WI38 (cell line): ENCODE data around the gene ATP4B.

Experiments
- H3K4me3 ChIP-seq: 2 replicates; pipeline ENCODE4 v1.5.1; 2011; ENCODE audit warnings: low read depth, mild to moderate bottlenecking, control low read depth, low read length
- CTCF ChIP-seq: IDR thresholded peaks from 2 replicates; pipeline ENCODE4 v1.5.1; 2012; ENCODE audit warnings: low read depth, mild to moderate bottlenecking, control low read depth, low read length

The ATP4B gene

GRCh38 chr13:113657851-113658741, at the start of gene ATP4B:
TSS of gene ATP4B (minus strand) at chr13:113658198. CDS start at chr13:113658144, 54 bp downstream.
- no peak within 1 kb of the TSS for H3K4me3 ChIP-seq
- TF ChIP-seq CTCF = no peak

- no peak for TF ChIP-seq CTCF
- no peak overlapping the region for H3K4me3 ChIP-seq
Observed at GRCh38 chr13:113672002-113672651, 14.1 kb upstream of the ATP4B start.

- TF ChIP-seq CTCF = no peak
Observed at GRCh38 chr13:113671066-113672001, 13.3 kb upstream of the ATP4B start.

GRCh38 chr13:113670541-113670940, 12.5 kb upstream of the ATP4B start:
- no peak overlapping the region for H3K4me3 ChIP-seq
- TF ChIP-seq CTCF = no peak

More at GRCh38 chr13:113671066-113672001, 13.3 kb upstream of the ATP4B start:
- no peak overlapping the region for H3K4me3 ChIP-seq

- no peak for TF ChIP-seq CTCF
- no peak overlapping the region for H3K4me3 ChIP-seq
Observed at GRCh38 chr13:113669755-113670341, 11.8 kb upstream of the ATP4B start.

GRCh38 chr13:113669231-113669754, 11.3 kb upstream of the ATP4B start:
- no peak overlapping the region for H3K4me3 ChIP-seq

More at GRCh38 chr13:113669231-113669754, 11.3 kb upstream of the ATP4B start:
- no peak for TF ChIP-seq CTCF
